Esophagus squamous epithelium (tissue), 5 donors: Measurements from ENCODE around the gene SMYD3. TPM values are rescaled to one million over a fixed set of nuclear protein-coding genes. Genes with fewer than 3 reads are reported as not detected.

ENCODE experiments used
- DNase-seq: peaks from one replicate; lab custom pipeline; 2025; lab: John Stamatoyannopoulos, UW
- H3K27ac ChIP-seq, 4 donors: fragments of 200-600 bp; sonication (generic); one replicate each; pipeline ENCODE4 v1.5.1; 2016 to 2019; ENCODE audit warnings: mild to moderate bottlenecking in 1 of 4
- H3K27me3 ChIP-seq, 4 donors: fragments of 200-600 bp; sonication (generic); 1 replicate in 3 of 4; 2 replicates in 1 of 4; pipeline versions ENCODE4 v1.5.1 to v1.6.0; 2017 to 2021; ENCODE audit warnings: antibody characterized with exemption in 1 of 4
- H3K36me3 ChIP-seq, 3 donors: fragments of 200-600 bp; sonication (generic); one replicate each; pipeline ENCODE4 v1.5.1; 2016 to 2019
- H3K4me1 ChIP-seq, 3 donors: fragments of 200-600 bp; sonication (generic); one replicate each; pipeline ENCODE4 v1.5.1; 2017 to 2019
- H3K4me3 ChIP-seq, 4 donors: fragments of 200-600 bp; sonication (generic); 1 replicate in 3 of 4; 2 replicates in 1 of 4; pipeline ENCODE4 v1.5.1; 2016 to 2019; ENCODE audit warnings: mild to moderate bottlenecking in 2 of 4, moderate library complexity in 1 of 4
- H3K9me3 ChIP-seq, 3 donors: fragments of 200-600 bp; sonication (generic); one replicate each; pipeline ENCODE4 v1.5.1; 2016 to 2019
- CTCF ChIP-seq, 6 experiments: fragments of 450-650 bp in 4 of 6; fragments of 200-600 bp in 2 of 6; sonication (generic) in 2 of 6; IDR thresholded peaks; one replicate each; pipeline ENCODE4 v1.5.1; 2016 to 2019; ENCODE audit warnings: antibody characterized with exemption in 6 of 6, mild to moderate bottlenecking in 4 of 6, moderate library complexity in 4 of 6
- POLR2A ChIP-seq, 4 donors: fragments of 450-650 bp; IDR thresholded peaks; one replicate each; pipeline ENCODE4 v1.6.1; 2017; ENCODE audit warnings: antibody characterized with exemption in 4 of 4, mild to moderate bottlenecking in 4 of 4, moderate library complexity in 3 of 4
- WGBS, 2 donors: methylation state at CpG; one replicate each; pipeline ENCODE4 v1.1.5; 2018; 5-methylcytosine and 5-hydroxymethylcytosine counted together
- intact Hi-C: fragments of 100-400 bp; cut with DNase I; formaldehyde crosslinking; loops from one replicate; pipeline ENCODE4 v1.15.0; 2022
- total RNA-seq, 4 donors: library from RNA; depleted of rRNA; stranded (reverse); fragments of >200 nt; gene quantifications; one replicate each; pipeline ENCODE4 v1.1.0, GENCODE V29; 2016
- donor health status: DM: yes; HTN: yes; CAD: no.

The SMYD3 gene
- total RNA-seq, 4 donors from 2014 or later, result 8.4 to 15.8 (median 11.5) TPM

- H3K36me3 ChIP-seq, result no peaks in the 10 kb centered on the region
- H3K4me1 ChIP-seq, result peaks cover 0 to 12% (median 7%) of the 10 kb centered on the region in 3 donors
- no peak overlapping the region for H3K27ac ChIP-seq
- no peak for DNase-seq
- intact Hi-C loops, result no loop called here
- WGBS, 2 donors, result 35 to 47% methylated on average over 12 of the region's 12 CpGs
- H3K4me3 ChIP-seq, result no peak overlapping the region
- H3K9me3 ChIP-seq, result no peaks in the 10 kb centered on the region
- no peaks in the 10 kb centered on the region for H3K27me3 ChIP-seq
- TF ChIP-seq CTCF (IDR thresholded peaks at IDR 0.05) (no peak), POLR2A (IDR thresholded peaks at IDR 0.05) (no peak)
Measured at GRCh38 chr1:245986404-245987218, 520.5 kb downstream of the SMYD3 start.

DNA sequence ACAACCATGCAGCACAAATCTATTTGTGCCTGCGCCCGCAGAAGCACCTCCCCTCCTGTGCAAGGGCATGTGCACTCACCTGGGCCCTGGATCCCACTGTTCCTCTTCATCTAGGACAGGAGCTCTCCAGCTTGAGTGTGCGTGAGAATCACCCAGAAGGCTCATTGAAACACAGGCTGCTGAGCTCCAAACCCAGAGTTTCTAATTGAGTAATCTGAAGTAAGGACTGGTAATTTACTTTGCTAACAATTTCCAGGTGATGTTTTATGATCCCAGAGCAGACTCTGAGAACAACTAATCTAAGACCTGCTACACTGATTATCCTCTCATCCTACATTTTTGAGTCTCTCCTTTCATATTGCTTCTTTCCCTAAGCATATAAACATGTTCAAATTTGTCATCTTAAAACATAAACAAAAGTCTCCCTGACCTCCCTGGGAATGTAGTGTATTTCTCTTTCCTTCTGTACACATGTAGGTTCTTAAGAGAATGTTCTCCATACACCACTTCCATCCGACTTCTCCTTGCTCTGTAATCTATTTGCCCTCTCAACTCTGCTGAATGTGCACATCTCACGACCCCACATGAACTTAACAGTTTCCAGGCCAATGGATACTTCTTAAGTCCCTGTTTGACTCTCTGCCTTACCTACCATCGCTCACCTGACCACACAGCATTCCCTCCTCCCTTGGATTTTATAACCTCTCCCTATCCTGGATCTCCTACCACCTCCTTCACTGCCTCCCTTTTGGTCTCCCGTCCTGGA, 522.5 kb downstream of the SMYD3 start:
- Histone ChIP-seq H3K4me3 (no peak overlapping the region), H3K4me1 (peaks cover 0 to 12% (median 7%) of the 10 kb centered on the region in 3 donors), H3K9me3 (no peaks in the 10 kb centered on the region), H3K36me3 (no peaks in the 10 kb centered on the region), H3K27ac (no peak overlapping the region), H3K27me3 (no peaks in the 10 kb centered on the region)
- intact Hi-C loops, result no loop called here
- 90 to 93% methylated on average over 7 of the region's 7 CpGs for WGBS, 2 donors
- TF ChIP-seq CTCF (IDR thresholded peaks at IDR 0.05) (no peak), POLR2A (IDR thresholded peaks at IDR 0.05) (no peak)
- DNase-seq, result no peak

DNA sequence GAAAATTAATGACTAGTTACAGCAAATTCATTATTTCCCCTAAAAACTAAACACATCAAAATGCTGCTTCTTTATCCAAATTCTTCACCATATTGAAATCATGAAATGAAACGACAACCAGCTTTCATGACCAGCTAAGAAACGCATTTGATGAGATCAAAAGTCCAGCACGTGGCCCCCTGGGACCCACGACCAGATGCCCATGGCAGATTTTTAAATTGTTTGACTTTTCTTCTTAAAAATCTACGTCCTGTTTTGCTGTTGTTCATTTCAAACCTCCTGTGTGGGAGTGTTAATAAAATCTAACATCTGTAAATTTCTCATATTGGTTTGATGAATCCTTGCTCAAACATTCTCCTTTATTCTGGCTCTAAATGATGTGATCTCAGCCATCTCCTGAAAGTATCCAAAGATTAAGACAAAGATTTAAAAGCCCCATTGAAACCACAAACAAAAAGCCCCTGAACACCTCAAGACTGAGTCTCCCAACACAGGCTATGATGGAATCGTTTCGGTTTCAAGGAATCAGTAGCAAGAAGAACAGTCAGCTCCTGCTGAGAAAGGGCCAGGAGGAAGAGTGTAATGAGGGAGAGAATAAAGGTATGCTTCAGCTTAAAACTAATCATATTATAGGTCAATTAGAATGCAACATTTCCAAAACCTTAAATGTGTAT, 523.6 kb downstream of the SMYD3 start:
- no peak for DNase-seq
- intact Hi-C loops, result no loop called here
- TF ChIP-seq CTCF (IDR thresholded peaks at IDR 0.05) (no peak), POLR2A (IDR thresholded peaks at IDR 0.05) (no peak)
- WGBS, 2 donors, result 70 to 78% methylated on average over 7 of the region's 7 CpGs
- Histone ChIP-seq H3K4me3 (no peak overlapping the region), H3K36me3 (no peaks in the 10 kb centered on the region), H3K27ac (no peak overlapping the region), H3K27me3 (no peaks in the 10 kb centered on the region), H3K4me1 (peaks cover 0 to 12% (median 7%) of the 10 kb centered on the region in 3 donors), H3K9me3 (no peaks in the 10 kb centered on the region)

GRCh38 chr1:245979589-245979988, 527.5 kb downstream of the SMYD3 start:
- no peak overlapping the region for H3K27ac ChIP-seq
- H3K9me3 ChIP-seq, result no peaks in the 10 kb centered on the region
- no peak for TF ChIP-seq CTCF (IDR thresholded peaks at IDR 0.05)
- no peak overlapping the region for H3K4me3 ChIP-seq
- intact Hi-C loops, result no loop called here
- H3K36me3 ChIP-seq, result no peaks in the 10 kb centered on the region
- DNase-seq, result no peak
- no peaks in the 10 kb centered on the region for H3K4me1 ChIP-seq
- no peaks in the 10 kb centered on the region for H3K27me3 ChIP-seq
- WGBS, 2 donors, result 86 to 88% methylated on average over 9 of the region's 9 CpGs
